ENCODE results near the gene P2RX4. TPM values are rescaled to one million over a fixed set of nuclear protein-coding genes. Genes with fewer than 3 reads are reported as not detected.
A peak's percentile ranks its signal among the peaks of the same experiment; 100 is the strongest.

The P2RX4 gene
- total and polyA plus RNA-seq, 9 of the 15 experiments (the other 6 are each of a cell fraction or from before 2014, with no cell fraction given): 6.6 to 21.5 (median 11.7) TPM

GRCh38 chr12:121188227-121188626, 21.7 kb upstream of the P2RX4 start:
- Histone ChIP-seq H3K27me3 (ENCODE audit: control insufficient read depth in 2 of 2, insufficient read depth in 2 of 2, low read length in 2 of 2) (no peaks in the 10 kb centered on the region), H3K9me3 (replicated peaks; ENCODE audit: control insufficient read depth, insufficient read depth, low read depth, low read length) (no peaks in the 10 kb centered on the region), H3K4me3 (no peak overlapping the region), H3K27ac (ENCODE audit: extremely low read depth, low read depth, low read length) (no peak overlapping the region), H4K20me1 (replicated peaks; ENCODE audit: control insufficient read depth, insufficient read depth, low read length) (no peaks in the 10 kb centered on the region), H3K79me2 (ENCODE audit: control insufficient read depth, insufficient read depth, low read length) (no peaks in the 10 kb centered on the region), H3K9ac (ENCODE audit: insufficient read depth in 1 of 2, low read depth in 2 of 2, low read length in 2 of 2) (no peak overlapping the region), H2AFZ (ENCODE audit: low read depth, low read length) (no peak overlapping the region), H3K4me2 (ENCODE audit: insufficient read depth, low read length) (no peak overlapping the region), H3K4me1 (replicated peaks in 1 of 2; ENCODE audit: control insufficient read depth in 2 of 2, insufficient read depth in 2 of 2, low read length in 2 of 2) (peaks cover 12 to 17% of the 10 kb centered on the region in 2 experiments), H3K9me1 (ENCODE audit: control insufficient read depth, insufficient read depth, low read length) (no peaks in the 10 kb centered on the region), H3K36me3 (ENCODE audit: control insufficient read depth, insufficient read depth, low read length) (no peaks in the 10 kb centered on the region)
- intact Hi-C loops (cut with micrococcal nuclease) (no loop called here), in situ Hi-C loops (cut with MboI) (no loop called here)
- 64% methylated on average over 2 of the region's 2 CpGs for WGBS (ENCODE audit: insufficient coverage, low coverage, missing lambda C conversion rate)
- TF ChIP-seq BCOR (IDR thresholded peaks at IDR 0.05) (peak; percentile 61; the same call in 1 of the 2 replicates), KDM1A (IDR thresholded peaks at IDR 0.05) (peak in 1 of 2 experiments; percentile 42; a peak in 1 of 4 replicates), HDAC2 (IDR thresholded peaks at IDR 0.05) (peak; percentile 29; the same call in 1 of the 2 replicates), RBM25 (IDR thresholded peaks at IDR 0.05; ENCODE audit: low read depth, low read length, severe bottlenecking) (peak; percentile 89), SAFB (IDR thresholded peaks at IDR 0.05; ENCODE audit: borderline replicate concordance, low read depth, low read length) (no peak)
- DNase-seq (ENCODE audit: extremely low read depth in 1 of 4, low spot score in 3 of 4) (no peak), ATAC-seq (no peak), FAIRE-seq (no peak)
- CTCF ChIA-PET (ENCODE audit: low intra/inter-chr PET ratio): no interaction called here
- POLR2A ChIA-PET: interaction anchor here (1.6 kb wide), 1 partner anchor 10 kb away, joined by 6 read pairs; no protein-coding TSS in a partner anchor
- no TSS peak for BruUV-seq (replicated peaks)

GRCh38 chr12:121189131-121189530, 20.8 kb upstream of the P2RX4 start:
- H3K27ac ChIP-seq (ENCODE audit: extremely low read depth, low read depth, low read length): no peak overlapping the region
- H3K4me1 ChIP-seq (replicated peaks in 1 of 2; ENCODE audit: control insufficient read depth in 2 of 2, insufficient read depth in 2 of 2, low read length in 2 of 2): peaks cover 12 to 17% of the 10 kb centered on the region in 2 experiments
- no peak overlapping the region; a peak in 1 of 4 replicates for H3K9ac ChIP-seq (ENCODE audit: insufficient read depth in 1 of 2, low read depth in 2 of 2, low read length in 2 of 2)
- no peak overlapping the region for H3K4me3 ChIP-seq
- no peaks in the 10 kb centered on the region for H3K36me3 ChIP-seq (ENCODE audit: control insufficient read depth, insufficient read depth, low read length)
- no peak for DNase-seq (ENCODE audit: extremely low read depth in 1 of 4, low spot score in 3 of 4)
- POLR2A ChIA-PET: interaction anchor here (0.6 to 1.6 kb wide), 2 partner anchors 9 to 29 kb away, joined by 3 to 6 read pairs; no protein-coding TSS in a partner anchor
- ATAC-seq: no peak
- CTCF ChIA-PET (ENCODE audit: low intra/inter-chr PET ratio): interaction anchor here (0.7 kb wide), 1 partner anchor 267 kb away, joined by 4 read pairs; no protein-coding TSS in a partner anchor
- no peaks in the 10 kb centered on the region for H3K9me3 ChIP-seq (replicated peaks; ENCODE audit: control insufficient read depth, insufficient read depth, low read depth, low read length)
- WGBS (ENCODE audit: insufficient coverage, low coverage, missing lambda C conversion rate): 95% methylated on average over 5 of the region's 9 CpGs
- in situ Hi-C loops (cut with MboI): no loop called here
- TF ChIP-seq JUN (IDR thresholded peaks at IDR 0.05; ENCODE audit: borderline replicate concordance, low read depth, low read length) (no peak), JUN (CRISPR knock-in tag; IDR thresholded peaks at IDR 0.05; ENCODE audit: borderline replicate concordance) (no peak), LARP7 (IDR thresholded peaks at IDR 0.05) (0 out of 2 replicates have a peak, but pooled peaks have one; percentile 23)
- no peak overlapping the region for H2AFZ ChIP-seq (ENCODE audit: low read depth, low read length)
- H3K9me1 ChIP-seq (ENCODE audit: control insufficient read depth, insufficient read depth, low read length): no peaks in the 10 kb centered on the region
- no peaks in the 10 kb centered on the region for H4K20me1 ChIP-seq (replicated peaks; ENCODE audit: control insufficient read depth, insufficient read depth, low read length)
- intact Hi-C loops (cut with micrococcal nuclease): no loop called here
- BruUV-seq (replicated peaks): no TSS peak
- peak overlapping the region; percentile 43 for H3K4me2 ChIP-seq (ENCODE audit: insufficient read depth, low read length)
- FAIRE-seq: no peak
- H3K27me3 ChIP-seq (ENCODE audit: control insufficient read depth in 2 of 2, insufficient read depth in 2 of 2, low read length in 2 of 2): no peaks in the 10 kb centered on the region
- no peaks in the 10 kb centered on the region for H3K79me2 ChIP-seq (ENCODE audit: control insufficient read depth, insufficient read depth, low read length)
